Smooth muscle cell (in vitro differentiated cells): ENCODE data around the gene TMEM95. TPM values are rescaled to one million over a fixed set of nuclear protein-coding genes. Genes with fewer than 3 reads are reported as not detected.

Source experiments
- DNase-seq: peaks from one replicate; lab custom pipeline; 2025; ENCODE audit not compliant: unreplicated experiment; lab: John Stamatoyannopoulos, UW
- H2AFZ ChIP-seq: fragments of 200-600 bp; sonication (generic); 2 replicates; pipeline ENCODE4 v1.6.0; 2016; ENCODE audit warnings: antibody characterized with exemption, low read depth, mild to moderate bottlenecking
- H3F3A ChIP-seq: fragments of 200-600 bp; sonication (generic); 2 replicates; pipeline ENCODE4 v1.6.0; 2017; ENCODE audit warnings: antibody characterized with exemption, low read depth
- H3K27ac ChIP-seq: fragments of 200-600 bp; sonication (generic); 2 replicates; pipeline ENCODE4 v1.5.1; 2016; ENCODE audit warnings: low read depth, mild to moderate bottlenecking
- H3K27me3 ChIP-seq: fragments of 200-600 bp; sonication (generic); 2 replicates; pipeline ENCODE4 v1.6.1; 2016; ENCODE audit warnings: low read depth, mild to moderate bottlenecking
- H3K36me3 ChIP-seq: fragments of 200-600 bp; sonication (generic); 2 replicates; pipeline ENCODE4 v1.5.1; 2016; ENCODE audit warnings: low read depth
- H3K4me1 ChIP-seq: fragments of 200-600 bp; sonication (generic); 2 replicates; pipeline ENCODE4 v1.5.1; 2016; ENCODE audit warnings: low read depth
- H3K4me2 ChIP-seq: fragments of 200-600 bp; sonication (generic); 2 replicates; pipeline ENCODE4 v1.6.0; 2016; ENCODE audit warnings: mild to moderate bottlenecking
- H3K4me3 ChIP-seq: fragments of 200-600 bp; sonication (generic); 2 replicates; pipeline ENCODE4 v1.5.1; 2016; ENCODE audit warnings: mild to moderate bottlenecking
- H3K79me2 ChIP-seq: fragments of 200-600 bp; sonication (generic); 2 replicates; pipeline ENCODE4 v1.6.0; 2016; ENCODE audit warnings: low read depth, mild to moderate bottlenecking
- H3K9ac ChIP-seq: fragments of 200-600 bp; sonication (generic); 2 replicates; pipeline ENCODE4 v1.6.0; 2016; ENCODE audit warnings: low read depth
- H3K9me3 ChIP-seq: fragments of 200-600 bp; sonication (generic); replicated peaks from 2 replicates; pipeline ENCODE4 v1.5.1; 2016; ENCODE audit warnings: low read depth
- H4K20me1 ChIP-seq: fragments of 200-600 bp; sonication (generic); 2 replicates; pipeline ENCODE4 v1.6.0; 2016; ENCODE audit warnings: low read depth
- WGBS: methylation state at CpG from one replicate; pipeline ENCODE4 v1.1.7; 2016; ENCODE audit warnings: low lambda C conversion rate; 5-methylcytosine and 5-hydroxymethylcytosine counted together
- polyA plus RNA-seq: library from polyadenylated mRNA; unstranded; fragments of >200 nt; fragmentation: Nextera tagmentation; extraction: Ambion mirVana; gene quantifications from 2 replicates; pipeline ENCODE4 v1.2.1, GENCODE V29; 2016
- total RNA-seq: library from RNA; depleted of rRNA; stranded (reverse); fragments of >200 nt; gene quantifications from 2 replicates; pipeline ENCODE4 v1.2.3, GENCODE V29; 2014
- TF ChIP-seq, protein P1 (sequence below): fragments of 200-600 bp; sonication (generic); IDR thresholded peaks from 2 replicates; pipeline ENCODE4 v1.5.1; 2017; ENCODE audit warnings: borderline replicate concordance, mild to moderate bottlenecking, antibody characterized with exemption; ENCODE audit not compliant: insufficient read depth, poor library complexity, severe bottlenecking

The TMEM95 gene
- total and polyA plus RNA-seq, 2 experiments from 2014 or later = not detected

- Histone ChIP-seq H3K9ac (no peak overlapping the region), H3K36me3 (no peaks in the 10 kb centered on the region), H3K9me3 (no peaks in the 10 kb centered on the region), H4K20me1 (peaks cover 17% of the 10 kb centered on the region), H3K27me3 (no peaks in the 10 kb centered on the region), H2AFZ (no peak overlapping the region), H3K27ac (peak overlapping the region; percentile 100), H3K79me2 (peaks cover 28% of the 10 kb centered on the region), H3K4me2 (peak overlapping the region; percentile 97), H3K4me3 (no peak overlapping the region), H3F3A (peaks cover 14% of the 10 kb centered on the region), H3K4me1 (peaks cover 23% of the 10 kb centered on the region)
- TF ChIP-seq, protein P1, sequence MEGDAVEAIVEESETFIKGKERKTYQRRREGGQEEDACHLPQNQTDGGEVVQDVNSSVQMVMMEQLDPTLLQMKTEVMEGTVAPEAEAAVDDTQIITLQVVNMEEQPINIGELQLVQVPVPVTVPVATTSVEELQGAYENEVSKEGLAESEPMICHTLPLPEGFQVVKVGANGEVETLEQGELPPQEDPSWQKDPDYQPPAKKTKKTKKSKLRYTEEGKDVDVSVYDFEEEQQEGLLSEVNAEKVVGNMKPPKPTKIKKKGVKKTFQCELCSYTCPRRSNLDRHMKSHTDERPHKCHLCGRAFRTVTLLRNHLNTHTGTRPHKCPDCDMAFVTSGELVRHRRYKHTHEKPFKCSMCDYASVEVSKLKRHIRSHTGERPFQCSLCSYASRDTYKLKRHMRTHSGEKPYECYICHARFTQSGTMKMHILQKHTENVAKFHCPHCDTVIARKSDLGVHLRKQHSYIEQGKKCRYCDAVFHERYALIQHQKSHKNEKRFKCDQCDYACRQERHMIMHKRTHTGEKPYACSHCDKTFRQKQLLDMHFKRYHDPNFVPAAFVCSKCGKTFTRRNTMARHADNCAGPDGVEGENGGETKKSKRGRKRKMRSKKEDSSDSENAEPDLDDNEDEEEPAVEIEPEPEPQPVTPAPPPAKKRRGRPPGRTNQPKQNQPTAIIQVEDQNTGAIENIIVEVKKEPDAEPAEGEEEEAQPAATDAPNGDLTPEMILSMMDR = no peak
- DNase-seq = no peak
- 95% methylated on average over 18 of the region's 19 CpGs for WGBS
Observed at GRCh38 chr17:7348478-7349242, 6.3 kb upstream of the TMEM95 start.

DNA sequence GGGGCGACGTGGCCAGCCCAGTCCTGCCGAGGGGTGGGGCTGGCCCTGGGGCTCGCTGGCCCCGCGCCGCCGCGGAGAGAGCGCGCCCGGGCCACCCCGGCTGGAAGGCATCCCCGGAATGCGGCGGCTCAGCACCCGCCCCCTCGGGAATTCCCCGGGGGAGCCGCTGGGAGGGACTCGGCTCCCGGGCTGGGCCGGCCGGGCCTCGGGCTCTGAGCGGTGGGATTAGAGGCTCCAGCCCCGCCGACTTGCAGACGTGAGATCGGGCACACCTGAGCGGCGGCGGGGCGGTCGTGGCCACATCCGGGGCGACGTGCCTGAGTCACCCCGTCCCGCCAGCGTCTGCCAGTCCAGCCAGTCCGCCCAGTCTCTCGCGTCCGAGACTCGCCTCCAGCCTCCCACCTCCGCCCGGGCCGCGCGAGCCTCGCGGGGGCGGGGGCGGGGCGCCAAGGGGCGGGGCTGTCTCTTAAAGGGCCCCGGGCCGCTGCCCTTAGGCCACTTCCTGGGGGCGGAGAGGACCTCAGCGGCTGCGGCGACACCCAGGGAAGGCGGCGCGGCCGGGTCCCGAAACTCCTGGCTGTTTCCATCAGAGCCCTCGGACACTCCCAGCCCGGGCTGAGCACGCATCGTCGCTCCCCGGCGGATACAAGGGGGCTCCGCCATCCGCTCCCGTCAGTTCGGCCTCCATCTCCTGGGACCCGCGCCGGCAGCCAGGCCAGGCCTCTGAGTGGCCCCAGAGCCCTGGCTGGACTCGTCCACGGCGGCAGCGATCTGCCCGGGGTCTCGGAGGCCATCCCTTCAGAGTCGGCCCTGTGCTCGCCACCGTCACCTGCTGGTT is 3.1 kb upstream of the TMEM95 start, which contains the start of gene KCTD11:
TSS of gene KCTD11 (plus strand) at position 498 of the 838 bp plus-strand sequence.
- H3K4me1 ChIP-seq = peaks cover 35% of the 10 kb centered on the region
- H3K4me2 ChIP-seq = peak within 1 kb of the TSS; percentile 97
- peak within 1 kb of the TSS; percentile 89 for H3K4me3 ChIP-seq
- H2AFZ ChIP-seq = no peak within 1 kb of the TSS
- H3K9me3 ChIP-seq = no peaks in the 10 kb centered on the region
- peaks cover 32% of the 10 kb centered on the region for H3K79me2 ChIP-seq
- DNase-seq = peak; percentile 98
- peak within 1 kb of the TSS; percentile 100 for H3K27ac ChIP-seq
- WGBS = under 1% methylated on average over 54 of the region's 91 CpGs
- H3K9ac ChIP-seq = peak within 1 kb of the TSS; percentile 99
- H3K27me3 ChIP-seq = no peaks in the 10 kb centered on the region
- no peaks in the 10 kb centered on the region for H3K36me3 ChIP-seq
- peaks cover 23% of the 10 kb centered on the region for H4K20me1 ChIP-seq
- TF ChIP-seq, protein P1 = no peak
- peaks cover 35% of the 10 kb centered on the region for H3F3A ChIP-seq

GRCh38 chr17:7352503-7352889 is 2.5 kb upstream of the TMEM95 start:
- no peak for DNase-seq
- TF ChIP-seq, protein P1 = peak; percentile 43
- peak overlapping the region; percentile 89 for H3K4me3 ChIP-seq
- H3K4me1 ChIP-seq = peaks cover 35% of the 10 kb centered on the region
- H3K79me2 ChIP-seq = peaks cover 32% of the 10 kb centered on the region
- peaks cover 23% of the 10 kb centered on the region for H4K20me1 ChIP-seq
- peak overlapping the region; percentile 99 for H3K9ac ChIP-seq
- H3F3A ChIP-seq = peaks cover 35% of the 10 kb centered on the region
- H3K27ac ChIP-seq = peak overlapping the region; percentile 100
- H3K9me3 ChIP-seq = no peaks in the 10 kb centered on the region
- 41% methylated on average over 10 of the region's 10 CpGs for WGBS
- H2AFZ ChIP-seq = no peak overlapping the region
- peak overlapping the region; percentile 97 for H3K4me2 ChIP-seq
- H3K36me3 ChIP-seq = no peaks in the 10 kb centered on the region
- no peaks in the 10 kb centered on the region for H3K27me3 ChIP-seq
